GM23338 (cell line): ENCODE results near the gene CD72. TPM values are rescaled to one million over a fixed set of nuclear protein-coding genes. Genes with fewer than 3 reads are reported as not detected.
A peak's percentile ranks its signal among the peaks of the same experiment; 100 is the strongest.

ENCODE experiments used
- ATAC-seq: fragments of 200-7000 bp; cut with Tn5 transposase; 3 replicates; pipeline ENCODE4 v1.9.1; 2020
- DNase-seq: peaks from one replicate; pipeline ENCODE4 v3.0.0-alpha.2; 2015; ENCODE audit warnings: low spot score
- H2AFZ ChIP-seq: fragments of 200-600 bp; sonication (generic); 2 replicates; pipeline ENCODE4 v1.8.0; 2016; ENCODE audit warnings: antibody characterized with exemption, mild to moderate bottlenecking, moderate library complexity
- H3F3A ChIP-seq: fragments of 200-600 bp; sonication (generic); replicated peaks from 2 replicates; pipeline ENCODE4 v1.8.0; 2017; ENCODE audit warnings: antibody characterized with exemption, mixed run types, low read depth
- H3K27ac ChIP-seq: fragments of 200-600 bp; sonication (generic); 2 replicates; pipeline ENCODE4 v1.6.1; 2016; ENCODE audit warnings: low read depth
- H3K27me3 ChIP-seq: fragments of 200-600 bp; sonication (generic); 2 replicates; pipeline ENCODE4 v1.8.0; 2016; ENCODE audit warnings: mild to moderate bottlenecking, mixed run types, moderate library complexity; ENCODE audit not compliant: insufficient read depth
- H3K36me3 ChIP-seq: fragments of 200-600 bp; sonication (generic); 2 replicates; pipeline ENCODE4 v1.8.0; 2016; ENCODE audit warnings: mild to moderate bottlenecking; ENCODE audit not compliant: insufficient read depth
- H3K4me1 ChIP-seq: fragments of 200-600 bp; sonication (generic); 2 replicates; pipeline ENCODE4 v1.8.0; 2016; ENCODE audit warnings: mild to moderate bottlenecking, moderate library complexity; ENCODE audit not compliant: insufficient read depth
- H3K4me2 ChIP-seq: fragments of 200-600 bp; sonication (generic); 2 replicates; pipeline ENCODE4 v1.7.1; 2017; ENCODE audit warnings: mixed run types
- H3K4me3 ChIP-seq: fragments of 200-600 bp; sonication (generic); 2 replicates; pipeline ENCODE4 v1.6.1; 2016; ENCODE audit warnings: mixed run types
- H3K79me2 ChIP-seq: fragments of 200-600 bp; sonication (generic); replicated peaks from 2 replicates; pipeline ENCODE4 v1.8.0; 2017; ENCODE audit warnings: mild to moderate bottlenecking; ENCODE audit not compliant: insufficient read depth
- H3K9me2 ChIP-seq: fragments of 200-600 bp; sonication (generic); 2 replicates; pipeline ENCODE4 v1.8.0; 2017; ENCODE audit not compliant: insufficient read depth
- H4K20me1 ChIP-seq: fragments of 200-600 bp; sonication (generic); replicated peaks from 2 replicates; pipeline ENCODE4 v1.8.0; 2017; ENCODE audit warnings: mild to moderate bottlenecking; ENCODE audit not compliant: insufficient read depth
- H3K27ac Mint-ChIP-seq: 2 replicates; pipeline ENCODE4 v1.8.0; 2020; ENCODE audit warnings: inconsistent platforms, mild to moderate bottlenecking, moderate library complexity, mixed read lengths
- H3K27me3 Mint-ChIP-seq: 3 replicates; pipeline ENCODE4 v1.8.0; 2022; ENCODE audit warnings: low read depth, mild to moderate bottlenecking, moderate library complexity, mixed read lengths, inconsistent platforms; ENCODE audit not compliant: insufficient read depth, poor library complexity
- H3K36me3 Mint-ChIP-seq: 3 replicates; pipeline ENCODE4 v1.8.0; 2021; ENCODE audit warnings: low read depth, mild to moderate bottlenecking, inconsistent platforms, moderate library complexity, mixed read lengths
- H3K4me1 Mint-ChIP-seq: 3 replicates; pipeline ENCODE4 v1.8.0; 2020; ENCODE audit warnings: mild to moderate bottlenecking, inconsistent platforms, mixed read lengths
- H3K4me3 Mint-ChIP-seq: 3 replicates; pipeline ENCODE4 v1.8.0; 2021; ENCODE audit warnings: moderate library complexity, mild to moderate bottlenecking, inconsistent platforms, mixed read lengths
- H3K9me3 Mint-ChIP-seq: 3 replicates; pipeline ENCODE4 v1.8.0; 2020; ENCODE audit warnings: moderate library complexity, mild to moderate bottlenecking, inconsistent platforms, mixed read lengths
- CTCF ChIP-seq, 2 experiments: fragments of 200-600 bp in 1 of 2; sonication (generic) in 1 of 2; conservative IDR thresholded peaks; 2 replicates each; pipeline versions ENCODE4 v1.5.1 to v1.6.1; 2016 to 2017; ENCODE audit warnings: antibody characterized with exemption in 2 of 2, low read depth in 2 of 2, mild to moderate bottlenecking in 2 of 2, moderate library complexity in 1 of 2
- EZH2 ChIP-seq: fragments of 200-600 bp; sonication (generic); IDR thresholded peaks from one replicate; pipeline ENCODE4 v1.8.0; 2017; ENCODE audit warnings: antibody characterized with exemption, mild to moderate bottlenecking, low read depth; ENCODE audit not compliant: unreplicated experiment
- NANOG ChIP-seq: IDR thresholded peaks from 2 replicates; pipeline ENCODE4 v1.6.1; 2016; ENCODE audit warnings: antibody characterized with exemption, borderline replicate concordance
- POLR2AphosphoS5 ChIP-seq: IDR thresholded peaks from 2 replicates; pipeline ENCODE4 v1.6.1; 2016; ENCODE audit warnings: antibody characterized with exemption, low read depth
- ZNF114 ChIP-seq: fragments of 250-450 bp; sonication (Bioruptor Pico); IDR thresholded peaks from 2 replicates; pipeline ENCODE4 v1.5.0; 2020; ENCODE audit warnings: mild to moderate bottlenecking, moderate library complexity
- polyA plus RNA-seq: library from polyadenylated mRNA; unstranded; fragments of >200 nt; fragmentation: Nextera tagmentation; extraction: Ambion mirVana; gene quantifications from 2 replicates; pipeline ENCODE4 v1.2.1, GENCODE V29; 2016
- total RNA-seq: library from RNA; depleted of rRNA; stranded (reverse); fragments of >200 nt; shearing (Covaris generic); gene quantifications from 2 replicates; pipeline ENCODE4 v1.2.3, GENCODE V29; 2014
- TF ChIP-seq, protein P1 (sequence below): fragments of 250-450 bp; sonication (Bioruptor Pico); IDR thresholded peaks from 2 replicates; pipeline ENCODE4 v1.5.0; 2020; ENCODE audit warnings: mild to moderate bottlenecking, moderate library complexity

CD72 gene
- total and polyA plus RNA-seq, 2 experiments from 2014 or later, result 4.7 to 4.8 TPM

DNA sequence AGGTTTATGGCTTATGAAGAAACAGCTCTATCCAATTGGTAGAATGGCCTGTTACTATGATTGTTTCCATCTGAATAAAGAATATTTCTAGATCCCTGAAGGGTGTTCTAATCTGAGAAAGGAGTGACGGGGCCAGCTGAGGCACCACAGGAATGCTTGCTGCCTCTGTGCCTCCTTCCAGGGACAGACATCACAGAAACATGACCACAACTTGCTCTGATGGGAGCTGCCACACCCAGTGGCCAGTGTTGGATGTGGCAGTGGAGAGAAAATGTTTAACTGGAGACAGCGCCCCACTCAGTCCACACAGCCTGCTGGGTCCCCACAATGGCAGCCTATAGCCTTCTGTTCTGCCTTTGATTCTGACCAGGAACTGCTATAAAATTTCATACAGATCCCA is 51.8 kb downstream of the CD72 start:
- H3K27ac Mint-ChIP-seq, result no peak overlapping the region
- Histone ChIP-seq H3K36me3 (no peaks in the 10 kb centered on the region), H3K27ac (no peak overlapping the region), H4K20me1 (no peaks in the 10 kb centered on the region; the same call in 1 of the 2 replicates), H3F3A (no peaks in the 10 kb centered on the region), H3K4me3 (no peak overlapping the region), H3K79me2 (no peaks in the 10 kb centered on the region), H2AFZ (no peak overlapping the region), H3K4me2 (no peak overlapping the region), H3K4me1 (no peaks in the 10 kb centered on the region), H3K9me2 (no peaks in the 10 kb centered on the region), H3K27me3 (no peaks in the 10 kb centered on the region)
- H3K9me3 Mint-ChIP-seq, result no peaks in the 10 kb centered on the region
- H3K4me1 Mint-ChIP-seq, result peaks cover 8% of the 10 kb centered on the region
- ATAC-seq, result peak; percentile 38; the same call in 2 of the 3 replicates
- H3K27me3 Mint-ChIP-seq, result peaks cover 12% of the 10 kb centered on the region
- no peak overlapping the region for H3K4me3 Mint-ChIP-seq
- H3K36me3 Mint-ChIP-seq, result peaks cover 2% of the 10 kb centered on the region; the same call in 1 of the 3 replicates
- TF ChIP-seq NANOG (no peak), CTCF (conservative IDR thresholded peaks at IDR 0.05; ENCODE audit: low read depth in 2 of 2) (peak in 1 of 2 experiments; percentile 22; a peak in 2 of 4 replicates), EZH2 (no peak)
- DNase-seq, result no peak

GRCh38 chr9:35564658-35565061 is 53.6 kb downstream of the CD72 start:
- H3K27ac ChIP-seq, result no peak overlapping the region
- no peak overlapping the region for H2AFZ ChIP-seq
- no peak for ATAC-seq
- H4K20me1 ChIP-seq, result no peaks in the 10 kb centered on the region; the same call in 1 of the 2 replicates
- TF ChIP-seq ZNF114 (CRISPR knock-in tag) (no peak), POLR2AphosphoS5 (no peak)
- H3K4me3 ChIP-seq, result no peak overlapping the region
- no peaks in the 10 kb centered on the region for H3K9me3 Mint-ChIP-seq
- no peaks in the 10 kb centered on the region for H3K36me3 ChIP-seq
- no peak for DNase-seq
- no peaks in the 10 kb centered on the region for H3K79me2 ChIP-seq
- H3K27me3 Mint-ChIP-seq, result peaks cover 12% of the 10 kb centered on the region
- H3K4me1 Mint-ChIP-seq, result peaks cover 8% of the 10 kb centered on the region
- no peaks in the 10 kb centered on the region for H3F3A ChIP-seq
- H3K4me1 ChIP-seq, result no peaks in the 10 kb centered on the region
- H3K27me3 ChIP-seq, result no peaks in the 10 kb centered on the region
- peaks cover 2% of the 10 kb centered on the region; the same call in 1 of the 3 replicates for H3K36me3 Mint-ChIP-seq
- H3K27ac Mint-ChIP-seq, result no peak overlapping the region
- no peak overlapping the region for H3K4me2 ChIP-seq
- H3K9me2 ChIP-seq, result no peaks in the 10 kb centered on the region
- H3K4me3 Mint-ChIP-seq, result no peak overlapping the region

GRCh38 chr9:35563791-35564197 is 54.4 kb downstream of the CD72 start:
- peak overlapping the region; percentile 34; the same call in 1 of the 2 replicates for H2AFZ ChIP-seq
- H3K4me1 ChIP-seq, result no peaks in the 10 kb centered on the region
- no peaks in the 10 kb centered on the region for H3F3A ChIP-seq
- H3K9me2 ChIP-seq, result no peaks in the 10 kb centered on the region
- H3K27me3 ChIP-seq, result no peaks in the 10 kb centered on the region
- Mint-ChIP-seq H3K36me3 (peaks cover 2% of the 10 kb centered on the region; the same call in 1 of the 3 replicates), H3K4me3 (no peak overlapping the region), H3K4me1 (peaks cover 12% of the 10 kb centered on the region), H3K27me3 (peaks cover 12% of the 10 kb centered on the region), H3K27ac (peak overlapping the region; percentile 43; the same call in 1 of the 2 replicates), H3K9me3 (no peaks in the 10 kb centered on the region)
- no peaks in the 10 kb centered on the region; the same call in 1 of the 2 replicates for H4K20me1 ChIP-seq
- peak; percentile 65 for DNase-seq
- H3K4me2 ChIP-seq, result 0 out of 2 replicates have a peak overlapping the region, but pooled peaks have one; percentile 38
- peak; percentile 89 for ATAC-seq
- no peak overlapping the region for H3K27ac ChIP-seq
- H3K79me2 ChIP-seq, result no peaks in the 10 kb centered on the region
- H3K4me3 ChIP-seq, result no peak overlapping the region
- no peaks in the 10 kb centered on the region for H3K36me3 ChIP-seq
- no peak for TF ChIP-seq ZNF114 (CRISPR knock-in tag)
- TF ChIP-seq, protein P1, sequence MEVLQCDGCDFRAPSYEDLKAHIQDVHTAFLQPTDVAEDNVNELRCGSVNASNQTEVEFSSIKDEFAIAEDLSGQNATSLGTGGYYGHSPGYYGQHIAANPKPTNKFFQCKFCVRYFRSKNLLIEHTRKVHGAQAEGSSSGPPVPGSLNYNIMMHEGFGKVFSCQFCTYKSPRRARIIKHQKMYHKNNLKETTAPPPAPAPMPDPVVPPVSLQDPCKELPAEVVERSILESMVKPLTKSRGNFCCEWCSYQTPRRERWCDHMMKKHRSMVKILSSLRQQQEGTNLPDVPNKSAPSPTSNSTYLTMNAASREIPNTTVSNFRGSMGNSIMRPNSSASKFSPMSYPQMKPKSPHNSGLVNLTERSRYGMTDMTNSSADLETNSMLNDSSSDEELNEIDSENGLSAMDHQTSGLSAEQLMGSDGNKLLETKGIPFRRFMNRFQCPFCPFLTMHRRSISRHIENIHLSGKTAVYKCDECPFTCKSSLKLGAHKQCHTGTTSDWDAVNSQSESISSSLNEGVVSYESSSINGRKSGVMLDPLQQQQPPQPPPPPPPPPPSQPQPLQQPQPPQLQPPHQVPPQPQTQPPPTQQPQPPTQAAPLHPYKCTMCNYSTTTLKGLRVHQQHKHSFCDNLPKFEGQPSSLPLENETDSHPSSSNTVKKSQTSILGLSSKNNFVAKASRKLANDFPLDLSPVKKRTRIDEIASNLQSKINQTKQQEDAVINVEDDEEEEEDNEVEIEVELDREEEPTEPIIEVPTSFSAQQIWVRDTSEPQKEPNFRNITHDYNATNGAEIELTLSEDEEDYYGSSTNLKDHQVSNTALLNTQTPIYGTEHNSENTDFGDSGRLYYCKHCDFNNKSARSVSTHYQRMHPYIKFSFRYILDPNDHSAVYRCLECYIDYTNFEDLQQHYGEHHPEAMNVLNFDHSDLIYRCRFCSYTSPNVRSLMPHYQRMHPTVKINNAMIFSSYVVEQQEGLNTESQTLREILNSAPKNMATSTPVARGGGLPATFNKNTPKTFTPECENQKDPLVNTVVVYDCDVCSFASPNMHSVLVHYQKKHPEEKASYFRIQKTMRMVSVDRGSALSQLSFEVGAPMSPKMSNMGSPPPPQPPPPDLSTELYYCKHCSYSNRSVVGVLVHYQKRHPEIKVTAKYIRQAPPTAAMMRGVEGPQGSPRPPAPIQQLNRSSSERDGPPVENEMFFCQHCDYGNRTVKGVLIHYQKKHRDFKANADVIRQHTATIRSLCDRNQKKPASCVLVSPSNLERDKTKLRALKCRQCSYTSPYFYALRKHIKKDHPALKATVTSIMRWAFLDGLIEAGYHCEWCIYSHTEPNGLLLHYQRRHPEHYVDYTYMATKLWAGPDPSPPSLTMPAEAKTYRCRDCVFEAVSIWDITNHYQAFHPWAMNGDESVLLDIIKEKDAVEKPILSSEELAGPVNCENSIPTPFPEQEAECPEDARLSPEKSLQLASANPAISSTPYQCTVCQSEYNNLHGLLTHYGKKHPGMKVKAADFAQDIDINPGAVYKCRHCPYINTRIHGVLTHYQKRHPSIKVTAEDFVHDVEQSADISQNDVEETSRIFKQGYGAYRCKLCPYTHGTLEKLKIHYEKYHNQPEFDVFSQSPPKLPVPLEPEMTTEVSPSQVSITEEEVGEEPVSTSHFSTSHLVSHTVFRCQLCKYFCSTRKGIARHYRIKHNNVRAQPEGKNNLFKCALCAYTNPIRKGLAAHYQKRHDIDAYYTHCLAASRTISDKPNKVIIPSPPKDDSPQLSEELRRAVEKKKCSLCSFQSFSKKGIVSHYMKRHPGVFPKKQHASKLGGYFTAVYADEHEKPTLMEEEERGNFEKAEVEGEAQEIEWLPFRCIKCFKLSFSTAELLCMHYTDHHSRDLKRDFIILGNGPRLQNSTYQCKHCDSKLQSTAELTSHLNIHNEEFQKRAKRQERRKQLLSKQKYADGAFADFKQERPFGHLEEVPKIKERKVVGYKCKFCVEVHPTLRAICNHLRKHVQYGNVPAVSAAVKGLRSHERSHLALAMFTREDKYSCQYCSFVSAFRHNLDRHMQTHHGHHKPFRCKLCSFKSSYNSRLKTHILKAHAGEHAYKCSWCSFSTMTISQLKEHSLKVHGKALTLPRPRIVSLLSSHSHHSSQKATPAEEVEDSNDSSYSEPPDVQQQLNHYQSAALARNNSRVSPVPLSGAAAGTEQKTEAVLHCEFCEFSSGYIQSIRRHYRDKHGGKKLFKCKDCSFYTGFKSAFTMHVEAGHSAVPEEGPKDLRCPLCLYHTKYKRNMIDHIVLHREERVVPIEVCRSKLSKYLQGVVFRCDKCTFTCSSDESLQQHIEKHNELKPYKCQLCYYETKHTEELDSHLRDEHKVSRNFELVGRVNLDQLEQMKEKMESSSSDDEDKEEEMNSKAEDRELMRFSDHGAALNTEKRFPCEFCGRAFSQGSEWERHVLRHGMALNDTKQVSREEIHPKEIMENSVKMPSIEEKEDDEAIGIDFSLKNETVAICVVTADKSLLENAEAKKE (CRISPR knock-in tag), result no peak
